T1000 (cell line): ENCODE results near the gene CDON.

Source experiments
- DNase-seq: peaks from one replicate; lab custom pipeline; 2025; ENCODE audit warnings: mixed read lengths; lab: John Stamatoyannopoulos, UW

Gene CDON

DNA sequence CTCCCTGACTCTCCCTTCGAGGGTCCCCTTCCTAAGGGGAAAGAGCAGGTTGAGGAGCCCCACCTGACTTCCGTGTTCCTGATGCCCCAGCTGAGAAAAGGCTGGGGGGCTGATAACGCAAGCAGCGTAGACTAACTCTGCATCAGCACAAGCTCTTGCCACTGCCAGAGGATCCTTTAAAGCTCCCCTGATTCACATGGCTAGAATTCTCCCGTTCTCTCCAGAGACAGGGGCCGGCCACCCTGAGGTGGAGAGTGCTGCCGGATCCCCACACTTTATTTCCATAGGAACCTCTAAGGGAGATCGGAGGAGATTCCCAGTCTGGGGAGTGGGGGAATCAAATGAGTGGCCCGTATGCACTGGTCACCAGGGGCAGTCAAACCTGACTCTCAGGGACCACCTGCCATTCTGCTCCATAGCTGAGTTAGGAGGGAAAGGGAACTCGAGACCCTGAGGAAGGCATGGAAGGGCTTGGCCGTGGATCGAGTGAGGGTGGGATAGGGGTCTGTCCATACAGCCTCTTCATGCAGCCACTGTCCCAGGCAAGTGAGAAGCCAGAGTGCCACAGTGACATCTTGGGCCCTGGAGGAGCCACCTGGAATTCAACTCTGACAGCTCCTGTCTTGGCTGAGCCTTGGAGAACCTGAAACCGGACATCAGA lies 118.2 kb downstream of the CDON start:
- DNase-seq: no peak

DNA sequence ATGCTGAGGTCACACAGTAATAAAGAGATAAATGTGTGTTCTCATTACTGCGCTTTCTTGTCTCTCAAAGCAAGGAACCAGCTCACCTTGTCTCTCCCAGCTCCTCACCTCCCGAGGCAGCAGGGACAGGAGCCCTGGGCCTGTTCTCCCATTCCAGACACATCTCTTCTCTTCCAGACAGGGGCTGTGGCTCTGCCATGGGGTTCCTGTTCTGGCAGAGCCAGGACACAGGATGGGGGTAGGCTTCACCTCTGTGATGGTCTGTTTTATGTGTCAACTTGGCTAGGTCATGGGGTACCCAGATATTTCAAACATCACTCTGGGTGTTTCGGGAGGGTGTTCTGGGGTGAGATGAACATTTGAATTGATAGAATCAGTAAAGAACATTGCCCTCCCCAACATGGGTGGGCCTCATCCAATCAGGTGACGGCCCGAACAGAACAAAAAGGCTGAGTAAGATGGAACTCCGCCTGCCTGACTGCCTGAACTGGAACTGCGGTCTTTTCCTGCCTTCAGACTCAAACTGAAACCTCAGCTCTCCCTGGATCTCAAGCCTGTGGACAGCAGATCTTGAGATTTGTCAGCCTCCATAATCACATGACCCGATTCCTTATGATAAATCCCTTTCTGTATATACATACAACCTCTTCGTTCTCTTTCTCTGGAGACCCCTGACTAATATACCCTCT lies 118.9 kb downstream of the CDON start:
- no peak for DNase-seq

DNA sequence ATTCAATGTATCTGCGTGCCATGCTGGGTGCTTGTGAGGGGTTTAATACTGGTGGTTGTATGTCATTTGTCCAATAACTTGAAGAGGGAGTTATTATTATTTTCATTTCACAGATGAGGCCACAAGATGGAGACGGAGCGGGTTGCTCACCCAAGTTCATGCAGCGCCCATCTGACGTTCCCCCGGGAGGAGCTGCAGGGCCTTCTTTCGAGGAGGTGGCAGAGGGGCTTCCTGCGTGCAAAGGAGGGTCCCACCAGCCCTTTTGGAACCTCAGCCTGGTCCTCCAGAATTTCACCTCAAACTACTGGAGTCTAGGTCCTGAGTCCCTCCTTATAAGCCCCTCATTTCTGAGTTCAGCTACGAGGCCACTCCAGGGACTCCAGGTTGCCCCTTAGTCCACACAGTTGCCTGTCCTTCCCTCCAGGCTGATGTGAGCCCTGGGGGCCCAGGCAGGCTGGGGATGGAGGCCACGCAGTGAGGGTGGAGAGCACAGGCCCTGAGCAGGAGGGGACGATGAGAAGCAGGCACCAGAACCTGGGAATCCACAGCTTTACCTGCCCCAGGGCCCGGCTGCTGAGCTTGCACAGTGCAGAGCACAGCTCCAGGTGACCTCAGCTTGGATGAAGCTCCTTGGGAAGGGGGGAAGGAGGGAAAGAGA lies 119.8 kb downstream of the CDON start:
- DNase-seq: no peak

DNA sequence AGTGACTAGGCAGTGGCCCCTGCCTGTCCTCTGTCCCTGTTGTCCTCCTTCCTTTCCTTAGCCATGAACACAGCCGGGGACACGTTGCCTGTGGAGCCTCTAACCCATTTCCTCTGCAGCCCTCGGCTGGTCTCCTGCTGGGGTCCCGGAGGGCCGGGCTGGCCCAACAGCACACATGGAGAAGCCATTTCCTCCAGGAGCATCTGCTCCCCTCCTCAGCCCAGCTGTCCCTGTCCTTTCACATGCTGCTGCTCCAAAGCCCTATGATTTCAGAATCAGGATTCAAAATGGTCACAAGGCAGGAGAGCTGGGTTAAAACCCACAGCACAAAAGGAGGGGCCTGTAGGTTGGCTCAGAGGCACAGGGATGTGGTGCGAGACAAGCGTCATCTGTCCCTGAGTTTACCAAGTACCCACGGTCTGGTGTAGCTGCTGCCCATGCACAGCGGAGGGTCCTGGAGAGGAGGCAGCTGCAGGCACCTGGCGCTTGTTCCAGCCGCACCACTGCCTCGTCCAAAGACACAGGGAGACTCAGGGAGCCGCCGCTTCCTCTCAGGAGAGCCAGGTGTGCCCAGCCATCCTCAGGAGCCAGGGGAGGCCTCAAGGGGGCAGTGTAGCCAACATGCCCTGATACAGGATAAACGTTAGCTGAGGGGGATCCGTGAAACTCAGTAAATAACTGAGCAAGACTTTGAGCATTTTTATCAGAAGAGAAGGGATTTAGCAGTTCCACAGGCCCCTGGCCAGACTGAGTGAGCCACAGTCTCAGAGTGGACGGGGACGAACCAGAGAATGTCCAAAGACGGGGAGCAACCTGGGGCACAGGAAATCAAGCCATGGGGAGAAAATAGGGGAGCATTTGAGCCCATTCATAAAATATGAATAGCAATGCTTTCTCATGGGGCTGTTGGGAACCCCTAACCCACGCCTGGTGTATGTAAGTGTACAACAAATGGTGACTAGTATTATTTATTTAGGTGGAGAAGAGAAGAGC lies 120.8 kb downstream of the CDON start:
- DNase-seq: no peak

DNA sequence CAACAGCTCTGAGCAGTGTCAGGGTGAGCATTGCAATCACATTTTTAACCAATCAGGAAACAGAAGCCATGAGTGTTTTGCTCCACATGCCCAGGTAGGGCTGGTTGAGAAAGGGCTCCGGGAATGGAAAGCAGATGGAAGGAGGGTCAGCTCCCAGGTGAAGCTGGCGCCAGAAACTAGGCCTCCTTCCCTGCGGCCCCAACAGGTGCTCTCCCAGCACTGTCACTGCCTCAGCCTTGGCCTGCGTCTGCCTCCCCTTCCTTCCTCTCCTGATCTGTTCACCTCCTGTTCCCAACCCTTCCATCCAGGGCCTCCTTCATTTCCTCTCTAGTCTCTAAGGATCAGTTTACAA lies 121.4 kb downstream of the CDON start:
- DNase-seq: no peak

DNA sequence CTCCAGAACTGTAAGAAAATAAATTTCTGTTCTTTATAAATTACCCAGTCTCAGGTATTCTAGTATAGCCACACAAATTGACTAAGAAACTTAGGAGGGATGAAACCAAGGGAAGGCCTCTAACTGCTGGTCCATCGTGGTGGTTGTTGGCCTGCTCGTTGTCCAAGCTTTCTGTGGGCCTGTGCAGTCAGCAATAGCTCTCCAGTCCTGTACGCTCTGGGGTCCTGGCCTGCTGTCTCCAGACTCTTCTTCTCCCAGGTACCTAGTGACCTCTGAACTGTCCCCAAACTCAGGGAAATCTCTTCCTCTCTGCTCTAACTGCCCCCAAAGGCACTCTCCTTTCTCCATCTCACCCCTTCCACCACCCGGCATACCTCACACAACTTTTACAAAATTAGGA lies 122.5 kb downstream of the CDON start:
- DNase-seq: no peak

DNA sequence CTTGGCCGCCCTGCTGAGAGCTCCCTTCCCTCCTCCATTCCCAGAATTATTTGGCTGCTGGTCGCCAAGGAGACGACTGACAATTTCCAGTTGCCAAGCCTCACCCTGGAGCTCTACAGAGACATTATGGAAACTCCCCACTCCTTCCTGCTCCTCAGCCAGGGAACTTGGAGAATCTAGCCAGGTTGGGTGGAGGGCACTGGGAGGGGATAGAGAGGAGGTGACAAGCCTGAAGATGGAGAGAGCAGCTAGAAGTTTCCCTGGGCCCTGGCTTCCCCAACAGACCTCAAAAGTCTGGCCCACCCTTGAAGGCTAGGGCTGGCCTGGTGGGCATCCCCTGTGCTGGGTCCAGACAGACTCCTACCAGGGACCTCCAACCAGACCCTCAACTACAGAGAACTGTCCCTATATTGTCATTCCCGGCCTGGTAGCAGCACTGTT lies 123.6 kb downstream of the CDON start:
- no peak for DNase-seq

DNA sequence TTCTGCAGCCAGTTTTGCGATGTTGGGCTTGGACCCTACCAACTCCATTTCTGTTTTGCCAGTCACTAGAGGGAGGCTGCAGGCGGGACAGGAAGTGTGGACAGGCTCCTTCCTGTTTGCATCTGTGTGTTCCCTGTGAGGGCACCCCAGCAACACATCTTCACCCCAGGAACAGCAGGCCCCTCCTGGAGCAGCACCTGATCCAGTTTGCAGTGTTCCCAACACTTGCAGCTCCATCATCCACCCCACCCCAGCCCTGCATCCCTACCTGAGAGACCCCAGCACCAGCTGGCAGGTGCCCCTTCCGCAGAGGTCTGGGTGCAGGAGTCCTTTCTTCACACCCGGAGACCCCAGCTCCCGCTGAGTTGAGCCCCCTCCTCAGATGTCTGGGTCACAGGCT lies 124.2 kb downstream of the CDON start:
- DNase-seq: no peak

DNA sequence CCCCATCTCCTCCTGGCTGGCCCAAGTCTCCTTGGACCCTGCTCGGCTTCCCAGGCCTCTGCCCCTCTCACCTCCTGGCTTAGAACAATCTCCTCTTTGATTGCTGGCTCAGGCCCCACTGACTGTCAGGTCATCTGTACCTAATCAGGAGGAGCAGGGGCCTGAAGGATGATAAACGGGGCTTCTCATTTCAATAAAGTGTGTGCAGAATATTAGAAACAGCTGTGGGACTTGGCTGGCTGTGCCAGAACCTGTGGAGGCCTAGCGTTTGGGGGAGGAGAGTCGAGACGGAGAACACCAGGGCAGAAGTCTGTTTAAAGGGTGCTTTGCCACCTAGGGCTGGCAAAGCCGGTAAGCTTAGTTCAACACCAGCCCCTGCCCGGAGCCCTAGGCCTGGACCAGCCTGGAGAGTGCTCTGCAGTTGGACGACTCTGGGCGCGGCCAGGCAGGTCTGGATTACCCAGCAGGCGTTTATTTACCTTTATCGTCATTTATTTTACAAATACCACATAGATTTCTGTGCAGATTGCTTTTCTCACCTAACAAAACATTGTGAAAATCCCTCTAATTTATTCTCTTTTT lies 127.0 kb downstream of the CDON start:
- DNase-seq: no peak

DNA sequence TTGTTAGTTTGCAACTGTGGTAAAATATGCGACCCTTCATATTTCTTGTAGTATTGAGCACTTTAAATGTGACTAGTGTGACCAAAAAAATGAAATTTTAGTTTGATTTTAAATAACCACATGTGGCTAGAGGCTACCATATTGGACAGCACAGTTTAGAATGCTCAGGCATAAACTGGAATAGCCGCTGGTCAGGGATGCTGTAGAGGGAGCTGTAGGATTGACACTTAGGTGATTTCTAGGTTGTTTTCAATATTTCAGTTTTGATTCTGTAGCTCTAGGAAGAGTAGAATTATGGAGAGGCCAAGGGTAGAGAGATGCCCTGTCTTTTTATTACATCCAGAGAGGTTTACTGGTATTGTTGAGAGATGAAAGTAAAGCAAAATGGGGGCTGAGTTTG lies 127.6 kb downstream of the CDON start:
- DNase-seq: no peak

DNA sequence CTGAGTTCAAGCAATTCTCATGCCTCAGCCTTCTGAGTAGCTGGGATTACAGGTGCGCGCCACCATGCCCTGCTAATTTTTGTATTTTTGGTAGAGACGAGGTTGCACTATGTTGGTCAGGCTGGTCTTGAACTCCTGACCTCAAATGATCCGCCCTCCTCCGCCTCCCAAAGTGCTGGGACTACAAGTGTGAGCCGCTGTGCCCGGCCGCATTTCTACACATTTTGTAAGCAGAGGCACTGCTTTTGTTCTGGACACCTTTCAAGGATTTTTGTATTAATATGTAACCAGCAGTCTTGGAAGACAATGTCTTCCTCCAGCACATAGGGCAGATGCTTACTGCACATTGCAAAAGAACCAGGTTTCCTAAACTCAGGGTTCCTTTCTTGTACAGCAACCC lies 128.2 kb downstream of the CDON start:
- no peak for DNase-seq

DNA sequence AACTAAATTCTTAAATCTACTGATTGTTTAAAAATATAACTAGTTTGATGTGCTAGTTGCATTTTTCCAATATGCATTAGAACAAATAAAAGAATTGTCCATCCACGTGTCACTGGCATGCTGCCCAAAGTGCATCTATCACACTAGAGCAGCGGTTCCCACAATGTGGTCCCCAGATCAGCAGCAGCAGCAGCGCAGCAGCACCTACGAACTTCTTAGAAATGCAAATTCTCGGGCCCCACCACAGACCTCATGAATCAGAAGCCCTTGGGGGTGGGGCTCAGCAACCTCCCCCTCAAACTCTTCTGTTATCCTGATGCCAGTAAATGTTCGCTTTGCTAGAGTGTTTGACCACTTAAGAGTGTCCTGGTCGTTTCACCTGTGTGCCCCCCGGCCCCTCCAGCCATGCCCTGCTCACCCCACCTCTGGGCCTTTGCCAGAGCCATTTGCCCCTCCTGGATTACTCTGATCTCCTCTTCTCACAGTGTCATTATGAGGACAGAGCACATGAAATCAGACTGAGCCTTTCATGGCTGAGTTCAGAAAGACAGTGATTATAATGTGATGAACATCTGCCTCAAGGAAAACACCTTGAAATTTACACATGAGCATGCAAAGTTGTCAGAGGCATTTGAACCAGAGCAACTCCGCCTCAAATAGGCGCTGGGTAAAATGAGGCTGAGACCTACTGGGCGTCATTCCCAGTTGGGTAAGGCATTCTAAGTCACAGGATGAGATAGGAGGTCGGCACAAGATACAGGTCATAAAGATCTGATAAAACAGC lies 129.4 kb downstream of the CDON start:
- DNase-seq: no peak

DNA sequence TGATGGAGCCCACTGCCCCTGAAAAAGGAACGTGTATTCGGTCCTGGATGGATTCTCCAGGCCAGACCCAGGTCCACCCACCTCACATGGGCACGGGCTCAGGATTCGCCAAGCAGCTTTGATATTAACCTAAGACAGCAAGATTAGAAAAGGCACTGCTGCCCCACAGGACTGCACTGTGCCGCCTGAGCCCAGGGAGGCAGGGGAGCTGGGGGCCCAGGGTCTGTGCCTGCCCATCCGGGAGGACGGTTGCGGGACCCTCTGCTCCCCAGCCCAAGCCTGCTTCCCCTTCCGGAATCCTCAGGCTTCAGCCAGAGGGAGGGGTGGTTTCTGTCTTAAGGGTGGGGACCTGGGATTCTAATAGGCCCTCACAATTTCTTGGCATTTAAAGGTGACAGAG lies 130.4 kb downstream of the CDON start:
- no peak for DNase-seq

DNA sequence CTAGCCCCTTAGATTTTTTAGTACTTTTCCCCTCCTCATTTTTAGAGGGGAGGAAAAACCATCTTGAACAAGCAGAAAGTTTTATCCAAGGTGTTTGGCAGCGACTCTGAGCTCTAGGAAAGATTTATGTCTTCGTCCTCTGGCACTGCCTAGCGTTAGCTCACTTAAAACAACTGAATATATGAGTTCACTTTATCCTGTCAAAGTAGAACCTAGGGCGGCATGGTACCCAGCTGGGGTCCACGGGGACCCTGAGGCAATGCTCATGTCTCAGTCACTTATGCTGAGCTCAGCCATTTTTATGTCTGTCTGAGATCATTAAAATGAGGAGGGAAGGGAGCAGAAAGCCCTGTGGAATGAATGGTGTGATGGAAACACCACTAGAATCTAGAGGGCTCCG lies 131.0 kb downstream of the CDON start:
- no peak for DNase-seq

DNA sequence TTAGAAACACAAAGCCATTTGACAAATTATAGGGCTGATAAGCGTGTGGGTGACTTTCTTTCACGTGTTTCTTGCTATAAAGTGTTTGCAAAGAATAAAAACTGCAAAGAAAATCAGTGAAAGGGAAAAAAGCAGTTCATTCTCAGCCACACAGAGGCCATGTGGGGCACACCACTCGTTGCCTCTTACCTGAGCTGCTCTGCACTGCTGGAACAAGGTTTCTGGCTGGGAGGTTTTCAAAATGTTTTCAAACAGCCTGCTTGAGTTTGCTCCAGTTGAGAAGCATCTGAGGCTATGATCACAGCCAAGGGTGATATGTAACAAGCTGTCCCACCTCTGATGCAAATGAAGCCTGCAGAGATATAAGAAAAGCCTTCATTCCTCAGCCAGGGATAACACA lies 131.6 kb downstream of the CDON start:
- DNase-seq: no peak

DNA sequence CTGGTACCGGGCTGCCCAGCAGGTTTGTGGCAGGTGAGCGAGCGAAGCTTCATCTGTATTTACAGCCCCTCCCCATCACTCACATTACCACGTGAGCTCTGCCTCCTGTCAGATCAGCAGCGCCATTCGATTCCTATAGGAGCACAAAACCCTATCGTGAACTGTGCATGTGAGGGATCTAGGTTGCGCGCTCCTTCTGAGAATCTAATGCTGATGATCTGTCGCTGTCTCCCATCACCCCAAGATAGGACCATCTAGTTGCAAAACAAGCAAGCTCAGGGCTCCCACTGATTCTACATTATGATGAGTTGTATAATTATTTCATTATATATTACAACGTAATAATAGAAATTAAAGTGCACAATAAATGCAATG lies 132.6 kb downstream of the CDON start:
- DNase-seq: no peak

DNA sequence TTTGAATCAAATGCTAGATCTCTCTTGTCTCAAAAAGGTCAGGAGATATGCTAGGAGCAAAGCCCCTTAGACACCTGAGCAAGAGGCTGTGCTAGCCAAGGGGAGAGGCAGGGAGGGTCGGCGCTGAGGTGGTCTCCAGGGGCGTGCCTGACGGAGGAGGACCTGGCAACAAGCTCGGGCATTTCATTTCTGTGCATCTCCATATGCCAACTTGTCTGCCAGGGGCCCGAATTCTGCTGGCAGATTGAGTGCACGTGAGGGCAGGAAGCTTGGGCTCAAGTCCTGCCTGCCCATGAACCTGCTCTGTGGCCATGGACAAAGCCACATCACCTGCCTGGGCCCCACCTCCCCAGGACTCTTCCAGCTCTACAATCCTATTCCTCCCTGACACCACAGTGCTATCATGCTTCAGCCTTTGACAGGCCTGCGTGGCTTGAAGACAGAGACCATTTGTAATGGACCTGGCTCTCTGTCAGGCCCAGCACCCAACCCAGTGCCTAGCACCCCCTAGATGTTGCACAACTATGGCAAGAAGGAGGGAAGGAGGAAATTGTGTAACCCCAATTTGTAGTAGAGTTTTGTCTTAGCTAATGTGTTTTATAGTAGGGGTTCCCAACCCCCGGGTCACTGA lies 133.1 kb downstream of the CDON start:
- no peak for DNase-seq

DNA sequence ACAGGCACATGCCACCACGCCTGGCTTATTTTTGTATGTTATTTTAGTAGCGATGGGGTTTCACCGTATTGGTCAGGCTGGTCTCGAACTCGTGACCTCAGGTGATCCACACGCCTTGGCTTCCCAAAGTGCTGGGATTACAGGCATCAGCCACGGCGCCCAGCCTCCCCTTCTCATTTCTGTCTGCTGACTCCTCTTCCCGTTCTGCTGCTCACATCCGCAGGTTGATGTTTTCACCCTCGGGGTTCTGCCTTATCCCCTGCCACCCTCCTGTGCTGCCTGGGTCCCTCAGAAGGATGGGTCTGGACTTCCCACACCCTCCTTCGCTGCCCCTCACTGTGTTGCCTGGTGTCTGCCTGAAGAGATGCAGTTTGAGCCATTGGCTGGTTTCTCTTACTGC lies 136.0 kb downstream of the CDON start:
- DNase-seq: no peak

DNA sequence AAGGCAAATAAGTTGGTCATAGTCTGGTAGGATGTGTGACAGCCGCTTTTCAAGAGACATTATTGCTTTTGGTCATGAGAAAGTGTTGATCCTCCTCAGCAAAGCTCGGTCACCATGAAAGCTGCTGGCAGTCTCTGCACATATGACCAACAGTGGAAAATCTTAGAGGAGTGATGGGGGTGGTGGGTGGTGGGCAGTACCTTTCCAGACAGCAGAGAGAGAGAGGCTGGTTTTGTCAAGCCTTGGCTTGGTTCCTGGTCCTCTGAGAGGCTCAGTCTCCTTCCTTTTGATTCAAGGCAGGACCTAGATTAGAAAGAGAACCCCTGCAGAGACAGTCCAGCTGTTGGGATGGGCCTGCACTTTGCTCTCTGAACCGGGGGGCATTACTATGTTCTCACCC lies 136.9 kb downstream of the CDON start:
- no peak for DNase-seq

DNA sequence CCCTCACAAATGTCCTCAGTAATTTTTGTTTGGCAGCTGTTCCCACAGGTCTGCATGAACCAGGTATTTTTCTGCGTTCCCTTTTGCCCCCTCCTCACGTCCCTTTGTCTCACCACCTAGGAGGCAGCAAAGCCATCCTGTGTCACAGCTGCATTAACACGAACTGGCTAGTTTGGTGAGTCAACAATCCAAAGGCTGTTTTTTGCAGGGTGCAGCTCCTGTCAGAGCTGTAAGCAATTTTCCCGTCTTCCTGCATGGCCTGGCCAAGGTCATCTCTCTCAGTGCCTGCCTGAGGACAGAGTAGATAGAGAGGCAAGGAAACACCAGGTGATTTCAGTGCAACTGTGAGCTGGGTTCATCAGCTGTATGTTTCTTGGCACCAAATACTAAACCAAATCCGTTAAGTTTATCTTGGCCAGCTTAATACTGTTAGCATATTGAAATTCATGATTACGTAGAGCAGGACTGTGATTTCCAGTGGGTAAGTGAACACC lies 137.4 kb downstream of the CDON start:
- DNase-seq: no peak
